GM18499 (cell line): ENCODE data around the gene SPECC1L.

Experiments
- ATAC-seq: cut with Tn5 transposase; IDR thresholded peaks from one replicate; pipeline ENCODE4 v1.9.1; 2021; ENCODE audit warnings: moderate number of reproducible peaks; ENCODE audit not compliant: insufficient read depth, unreplicated experiment

SPECC1L gene

DNA sequence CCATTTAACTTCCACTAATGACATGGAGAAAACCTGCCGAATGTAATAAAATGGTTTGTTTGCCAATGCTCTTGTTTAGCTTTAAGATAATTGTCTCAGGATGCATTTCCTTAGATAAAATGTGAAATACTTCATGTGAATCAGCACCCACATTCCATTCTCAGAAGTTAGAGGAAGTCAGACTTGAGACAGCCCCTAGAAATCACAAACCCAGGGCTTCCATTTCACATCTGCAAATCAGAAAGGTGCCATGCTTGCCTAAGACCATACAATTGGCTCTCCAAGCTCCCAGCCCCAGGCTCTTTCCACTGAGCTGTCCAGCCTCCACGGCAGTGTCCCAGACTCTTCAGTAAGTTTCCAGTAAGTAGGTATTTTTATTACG is 121.2 kb downstream of the SPECC1L start:
- ATAC-seq: no peak

DNA sequence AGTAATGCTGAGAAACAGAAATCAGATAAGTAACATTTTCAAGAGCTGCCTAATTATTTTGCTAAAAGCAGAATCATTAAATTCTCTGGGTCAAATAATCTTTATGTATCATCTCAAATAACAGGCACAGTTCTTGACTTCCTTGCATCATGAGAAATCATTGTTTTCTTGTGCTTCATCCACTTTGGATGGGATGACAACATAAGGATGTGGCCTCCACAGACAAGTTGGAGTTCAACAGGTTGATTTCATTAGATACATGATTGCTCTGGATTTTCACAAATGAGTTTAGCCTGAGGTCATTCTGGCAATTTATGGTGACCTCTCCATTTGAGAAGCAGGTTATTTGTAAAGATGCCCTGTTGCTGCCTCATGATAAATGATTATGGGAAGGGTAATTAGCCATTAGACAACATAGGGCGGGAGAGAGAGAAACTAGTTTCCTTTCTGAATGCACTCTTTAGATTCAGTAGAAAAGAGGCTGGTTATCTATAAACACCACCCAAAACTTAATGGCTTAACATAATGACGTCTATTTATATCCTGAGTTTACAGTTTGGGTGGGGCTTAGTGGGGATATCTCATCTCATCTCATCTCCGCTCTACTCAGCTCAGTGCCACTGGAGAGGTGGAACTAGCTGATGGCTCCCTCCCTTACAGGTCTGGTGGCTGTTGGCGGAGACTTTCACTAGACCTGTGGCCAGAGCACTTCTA is 121.7 kb downstream of the SPECC1L start:
- ATAC-seq: no peak

GRCh38 chr22:24393012-24393559 is 122.5 kb downstream of the SPECC1L start:
- no peak for ATAC-seq

DNA sequence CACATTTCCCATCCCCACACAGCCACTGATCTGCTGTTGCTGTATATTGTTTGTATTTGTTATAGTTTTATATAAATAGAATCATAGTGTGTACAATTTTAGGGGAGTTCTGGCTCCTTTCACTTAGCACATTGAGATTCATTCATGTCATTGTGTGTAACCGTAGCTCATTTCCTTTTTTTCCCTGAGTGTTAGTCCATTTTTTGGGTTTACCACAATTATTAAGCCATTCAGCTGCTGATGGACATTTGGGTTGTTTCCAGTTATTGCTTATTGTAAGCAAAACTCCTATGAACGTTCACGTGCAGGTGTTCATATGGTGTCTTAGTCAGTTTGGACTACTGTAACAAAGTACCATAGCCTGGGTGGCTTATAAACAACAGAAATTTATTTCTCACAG is 123.2 kb downstream of the SPECC1L start:
- no peak for ATAC-seq

- no peak for ATAC-seq
Measured at GRCh38 chr22:24394254-24394653, 123.6 kb downstream of the SPECC1L start.

DNA sequence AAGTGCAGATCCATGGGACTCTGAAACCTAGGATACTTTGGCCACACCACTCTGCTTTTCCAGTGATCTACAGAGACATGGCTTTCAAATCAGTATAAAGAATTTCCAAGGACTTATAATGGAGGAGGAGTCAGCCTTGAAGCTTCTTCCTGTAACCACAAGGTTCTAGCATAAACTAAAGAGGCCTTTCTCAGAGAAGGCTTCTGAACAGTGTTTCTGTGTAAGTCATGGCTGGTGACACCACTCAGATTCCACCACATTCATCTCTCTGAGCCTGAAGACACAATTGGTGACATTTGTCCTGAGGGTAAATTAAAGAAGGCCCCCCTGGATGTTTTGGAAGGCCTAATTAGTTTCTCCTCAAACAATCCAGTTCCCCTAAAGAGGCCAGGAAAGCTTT is 127.8 kb downstream of the SPECC1L start:
- no peak for ATAC-seq

DNA sequence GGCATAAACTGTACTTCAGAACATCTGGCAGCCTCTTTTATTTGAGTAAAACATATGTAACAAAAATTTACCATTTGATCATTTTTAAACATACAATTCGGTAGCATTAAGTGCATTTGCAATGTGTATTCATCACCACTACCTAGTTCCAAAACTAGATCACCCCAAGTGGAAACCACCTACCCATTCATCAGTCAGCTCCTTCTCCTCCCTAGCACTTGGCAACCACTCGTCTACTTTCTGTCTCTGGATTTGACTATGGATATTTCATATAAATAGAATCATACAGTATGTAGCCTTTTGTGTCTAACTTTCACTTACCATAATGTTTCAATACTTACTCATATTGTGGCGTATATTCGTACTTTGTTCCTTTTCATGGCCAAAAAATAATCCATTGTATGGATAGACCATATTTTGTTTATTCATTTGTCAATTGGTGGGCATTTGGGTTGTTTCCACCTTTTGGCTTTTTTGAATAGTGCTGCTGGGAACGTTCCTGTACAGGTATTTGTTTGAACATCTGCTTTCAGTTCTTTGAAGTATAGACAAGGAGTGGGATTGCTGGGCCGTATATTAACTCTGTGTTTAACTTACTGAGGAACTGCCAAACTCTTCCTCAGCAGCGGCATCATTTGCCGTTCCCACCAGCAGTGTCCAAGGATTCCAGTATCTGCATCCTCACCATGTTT is 129.5 kb downstream of the SPECC1L start:
- no peak for ATAC-seq

DNA sequence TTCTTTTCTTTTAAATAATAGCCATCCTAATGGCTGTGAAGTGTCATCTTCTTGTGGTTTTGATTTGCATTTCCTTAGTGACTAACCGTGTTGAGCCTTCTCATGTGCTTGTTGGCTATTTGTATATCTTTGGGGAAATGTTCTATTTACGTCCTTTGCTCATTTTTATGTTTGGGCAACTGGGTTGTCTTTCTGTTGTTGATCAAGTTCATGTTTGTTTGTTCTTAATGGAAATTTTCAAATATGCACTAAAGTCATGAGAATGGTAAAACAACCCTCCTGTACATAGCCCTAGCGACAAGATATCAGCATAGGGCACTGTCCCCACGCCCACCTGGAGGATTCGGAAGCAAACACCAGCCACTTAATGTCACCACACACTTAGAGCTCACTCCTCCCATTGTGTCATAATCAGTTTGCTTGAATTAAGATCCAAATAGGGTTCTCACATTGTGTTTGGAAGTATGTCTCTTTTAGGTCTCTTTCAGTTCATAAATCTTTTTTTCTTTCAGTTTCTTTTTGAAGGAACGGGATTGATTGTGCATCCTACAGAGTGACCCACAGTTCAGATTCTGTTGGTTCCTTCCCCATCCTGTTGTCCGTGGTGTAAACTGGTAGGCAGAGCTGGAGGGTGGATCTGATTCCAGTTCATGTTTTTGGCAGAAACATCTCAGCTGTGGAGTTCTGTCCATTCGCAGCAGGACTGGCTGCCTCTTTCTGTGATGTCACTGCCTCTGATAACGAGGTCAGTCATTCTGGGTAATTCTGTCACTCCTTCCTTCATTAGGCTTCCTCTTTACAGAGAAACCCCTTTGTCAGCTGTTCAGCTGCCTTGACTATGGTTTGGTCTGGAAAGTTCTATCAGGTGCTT is 130.3 kb downstream of the SPECC1L start:
- ATAC-seq: no peak

- ATAC-seq: no peak
Measured at GRCh38 chr22:24401931-24402367, 131.3 kb downstream of the SPECC1L start.

DNA sequence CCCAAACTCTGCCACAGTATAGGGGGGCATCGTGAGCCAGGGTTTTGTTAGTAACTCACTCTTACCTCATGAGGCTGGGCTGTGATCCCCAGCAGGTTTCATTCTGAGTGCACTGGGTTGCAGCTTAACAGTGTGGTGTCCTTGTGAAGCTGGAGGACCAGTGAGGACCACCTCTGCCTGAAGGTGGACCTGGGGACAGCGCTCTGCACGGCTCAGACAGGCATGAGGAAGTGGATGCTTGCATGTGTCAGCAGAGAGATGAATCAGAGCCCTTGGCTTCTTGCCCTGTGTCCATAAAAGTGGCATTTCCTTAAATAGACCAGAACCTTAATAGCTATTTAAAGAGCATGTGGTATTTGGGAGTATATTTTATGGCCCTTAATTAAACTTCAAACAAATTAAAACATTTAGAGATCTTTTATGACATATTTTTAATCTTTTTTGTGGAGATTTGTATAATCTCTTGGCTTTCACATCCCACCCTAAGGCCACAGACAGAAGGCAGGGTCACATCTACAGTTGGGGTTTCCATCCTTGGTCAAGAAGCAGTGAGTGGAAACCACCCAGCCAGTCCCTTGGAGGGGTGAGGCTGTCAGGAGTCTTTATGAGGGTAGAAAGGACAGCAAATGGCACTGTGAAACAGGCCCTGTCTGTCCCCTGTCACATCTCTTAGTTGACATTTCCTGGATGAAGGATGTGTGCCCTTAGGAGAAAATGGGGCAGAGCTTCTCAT is 132.0 kb downstream of the SPECC1L start:
- no peak for ATAC-seq

DNA sequence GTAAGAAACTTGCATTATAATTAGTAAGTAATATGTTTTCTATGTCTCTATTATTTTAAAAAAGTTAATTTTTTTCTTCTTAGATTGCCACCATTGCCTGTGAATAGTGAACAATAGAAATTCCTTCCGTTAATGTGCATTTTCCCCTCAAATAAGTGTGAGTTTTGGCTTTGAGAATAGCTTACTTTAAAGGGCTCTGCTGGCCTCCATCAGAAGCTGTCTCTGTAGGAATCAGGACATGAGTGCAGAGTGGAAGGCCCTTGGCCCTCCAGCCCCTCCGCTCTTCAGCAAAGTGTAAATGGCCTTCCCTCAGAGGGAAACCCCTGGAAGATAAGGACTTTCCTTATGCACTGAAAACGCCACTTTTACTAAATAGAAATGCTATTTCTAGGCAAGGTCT is 132.7 kb downstream of the SPECC1L start:
- no peak for ATAC-seq

- ATAC-seq: no peak
Measured at GRCh38 chr22:24404561-24405275, 134.1 kb downstream of the SPECC1L start.

- no peak for ATAC-seq
Measured at GRCh38 chr22:24405631-24406321, 135.1 kb downstream of the SPECC1L start.

GRCh38 chr22:24406322-24407277 is 136.0 kb downstream of the SPECC1L start:
- ATAC-seq: no peak

- no peak for ATAC-seq
Measured at GRCh38 chr22:24407278-24407665, 136.6 kb downstream of the SPECC1L start.

DNA sequence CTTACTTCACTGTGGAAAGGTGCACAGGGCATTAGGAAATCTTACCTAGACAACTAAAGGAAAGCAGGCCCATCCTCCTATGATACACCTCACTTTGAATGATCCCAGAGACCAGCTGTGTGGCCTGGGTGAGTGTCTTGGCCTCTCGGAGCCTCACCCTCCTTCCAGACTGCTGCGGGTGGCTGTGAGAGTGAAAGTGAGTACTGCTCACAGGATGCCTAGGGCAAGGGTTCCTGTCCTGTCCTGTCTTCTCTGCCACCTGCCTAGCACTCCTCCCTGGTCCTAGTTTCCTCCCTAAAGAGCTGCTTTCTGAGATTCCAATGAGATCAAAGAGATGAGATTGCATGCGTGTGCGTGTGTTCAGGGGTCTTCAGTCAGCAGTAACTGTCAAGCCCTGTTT is 137.3 kb downstream of the SPECC1L start:
- ATAC-seq: no peak

GRCh38 chr22:24408630-24409029 is 138.0 kb downstream of the SPECC1L start:
- ATAC-seq: no peak

GRCh38 chr22:24409707-24410106 is 139.1 kb downstream of the SPECC1L start:
- ATAC-seq: no peak
